Thymus (tissue), 11 donors: ENCODE measurements around the gene ARV1. TPM values are rescaled to one million over a fixed set of nuclear protein-coding genes. Genes with fewer than 3 reads are reported as not detected.

Source experiments
- DNase-seq, 9 donors: peaks; one replicate each; pipeline ENCODE4 v3.0.0-alpha.2; 2013; ENCODE audit warnings: low spot score in 9 of 9, low read depth in 6 of 9, missing footprints in 1 of 9
- H3K27ac ChIP-seq, 2 donors: one replicate each; pipeline ENCODE4 v1.5.1; 2013; ENCODE audit warnings: control low read depth in 1 of 2, low read depth in 1 of 2, low read length in 1 of 2, mild to moderate bottlenecking in 1 of 2, moderate library complexity in 1 of 2
- H3K27me3 ChIP-seq, 2 donors: one replicate each; pipeline ENCODE4 v1.5.1; 2013; ENCODE audit warnings: low read length in 1 of 2; ENCODE audit not compliant: control insufficient read depth in 2 of 2, insufficient read depth in 1 of 2
- H3K36me3 ChIP-seq, 2 donors: one replicate each; pipeline ENCODE4 v1.5.1; 2013; ENCODE audit warnings: low read length in 1 of 2, mild to moderate bottlenecking in 1 of 2, moderate library complexity in 1 of 2; ENCODE audit not compliant: control insufficient read depth in 2 of 2, insufficient read depth in 2 of 2
- H3K4me1 ChIP-seq, 2 donors: one replicate each; pipeline ENCODE4 v1.5.1; 2013; ENCODE audit warnings: low read length in 2 of 2; ENCODE audit not compliant: control insufficient read depth in 2 of 2, insufficient read depth in 2 of 2
- H3K4me3 ChIP-seq, 2 donors: one replicate each; pipeline ENCODE4 v1.5.1; 2013; ENCODE audit warnings: low read length in 2 of 2, control low read depth in 1 of 2, mild to moderate bottlenecking in 1 of 2
- H3K9me3 ChIP-seq, 2 donors: one replicate each; pipeline ENCODE4 v1.5.1; 2013; ENCODE audit warnings: low read length in 1 of 2, mild to moderate bottlenecking in 1 of 2; ENCODE audit not compliant: control insufficient read depth in 2 of 2, insufficient read depth in 1 of 2
- WGBS: extraction: QIAGEN DNeasy Blood & Tissue Kit; methylation state at CpG from one replicate; pipeline ENCODE4 v1.1.7; 2013; 5-methylcytosine and 5-hydroxymethylcytosine counted together
- polyA plus RNA-seq: library from polyadenylated mRNA; stranded (reverse); fragments of 200-250 nt; gene quantifications from one replicate; pipeline ENCODE4 v1.2.3, GENCODE V29; 2013
- total RNA-seq: library from RNA; stranded (reverse); fragments of 120-200 nt; gene quantifications from one replicate; pipeline ENCODE4 v1.2.4, GENCODE V29; 2013
- donor health status: healthy.

ARV1 gene
- total and polyA plus RNA-seq, 2 donors = 21.7 to 32.4 TPM

GRCh38 chr1:231049121-231049979 is 70.5 kb downstream of the ARV1 start:
- Histone ChIP-seq H3K27ac (no peak overlapping the region), H3K4me3 (no peak overlapping the region), H3K27me3 (peaks cover 2 to 18% of the 10 kb centered on the region in 2 donors), H3K36me3 (no peaks in the 10 kb centered on the region), H3K4me1 (no peaks in the 10 kb centered on the region), H3K9me3 (no peaks in the 10 kb centered on the region)
- no peak for DNase-seq
- 85% methylated on average over 10 of the region's 10 CpGs for WGBS

Other genes starting within 250 kb of the ARV1 start
- 0.19 TPM for gene CAPN9, start 231.7 kb upstream of the ARV1 start, total RNA-seq
- 0.46 TPM for gene CAPN9, start 231.7 kb upstream of the ARV1 start, polyA plus RNA-seq
- gene C1orf198, start 110.6 kb upstream of the ARV1 start, total RNA-seq = 10.1 TPM
- gene C1orf198, start 110.6 kb upstream of the ARV1 start, polyA plus RNA-seq = 14.2 TPM
- gene TTC13, start 233 bp upstream of the ARV1 start, total RNA-seq = 18.7 TPM
- gene TTC13, start 233 bp upstream of the ARV1 start, polyA plus RNA-seq = 32.9 TPM
- gene FAM89A, start 61.2 kb downstream of the ARV1 start, total RNA-seq = 3.7 TPM
- 12.3 TPM for gene FAM89A, start 61.2 kb downstream of the ARV1 start, polyA plus RNA-seq
- gene TRIM67, start 183.0 kb downstream of the ARV1 start, total RNA-seq = 0.05 TPM
- 0.05 TPM for gene TRIM67, start 183.0 kb downstream of the ARV1 start, polyA plus RNA-seq